H1 (cell line): ENCODE measurements around the gene ATP6V0E2. TPM values are rescaled to one million over a fixed set of nuclear protein-coding genes. Genes with fewer than 3 reads are reported as not detected.

ENCODE experiments used
- CHD1 ChIP-seq: IDR thresholded peaks from 2 replicates; pipeline ENCODE4 v1.6.1; 2012; ENCODE audit warnings: low read depth, low read length, improper control_type of control experiment
- KDM5A ChIP-seq: fragments of 200-600 bp; IDR thresholded peaks from 2 replicates; pipeline ENCODE4 v1.7.1; 2012; ENCODE audit warnings: mild to moderate bottlenecking, low read length, inconsistent platforms, mixed read lengths
- POU5F1 ChIP-seq: IDR thresholded peaks from 2 replicates; pipeline ENCODE4 v1.6.1; 2011; ENCODE audit warnings: low read depth, mild to moderate bottlenecking, low read length, moderate library complexity
- RBBP5 ChIP-seq: IDR thresholded peaks from 2 replicates; pipeline ENCODE4 v1.7.1; 2012; ENCODE audit warnings: low read depth, mild to moderate bottlenecking, inconsistent platforms, low read length, moderate library complexity, borderline replicate concordance
- SAP30 ChIP-seq: fragments of 300-600 bp; sonication (generic); IDR thresholded peaks from 2 replicates; pipeline ENCODE4 v1.7.1; 2012; ENCODE audit warnings: low read length, moderate library complexity, mild to moderate bottlenecking, inconsistent platforms; ENCODE audit not compliant: insufficient read depth, insufficient replicate concordance
- SP4 ChIP-seq: IDR thresholded peaks from 2 replicates; pipeline ENCODE4 v1.6.1; 2012; ENCODE audit warnings: low read length, inconsistent platforms
- SRF ChIP-seq: IDR thresholded peaks from 2 replicates; pipeline ENCODE4 v1.6.1; 2011; ENCODE audit warnings: mild to moderate bottlenecking, low read depth, low read length, moderate library complexity
- TCF12 ChIP-seq: IDR thresholded peaks from 2 replicates; pipeline ENCODE4 v1.6.1; 2011; ENCODE audit warnings: low read depth, mild to moderate bottlenecking, low read length
- polyA plus RNA-seq, 7 experiments: library from polyadenylated mRNA; depleted of rRNA in 3 of 7; stranded (reverse) in 5 of 7; unstranded in 2 of 7; fragments of >200 nt in 5 of 7; fragments of 200-250 nt in 2 of 7; gene quantifications; 1 replicate in 5 of 7; 2 replicates in 1 of 7; 4 replicates in 1 of 7; pipeline versions ENCODE4 v1.2.1 to v1.2.3, GENCODE V29; 2011 to 2013; ENCODE audit warnings: missing spikeins in 2 of 7, mixed read lengths in 2 of 7
- total RNA-seq: library from RNA; stranded (reverse); fragmentation: NEBNext Ultra II Directional; extraction: Animal tissue kit (Norgen Biotek cat#: 25700); gene quantifications from 2 replicates; pipeline ENCODE4 v1.2.1, GENCODE V29; 2021
- TF ChIP-seq, protein P1 (sequence below): IDR thresholded peaks from 2 replicates; pipeline ENCODE4 v1.6.1; 2012; ENCODE audit warnings: inconsistent platforms
- TF ChIP-seq, protein P2 (sequence below): IDR thresholded peaks from 2 replicates; pipeline ENCODE4 v1.6.1; 2012; ENCODE audit warnings: low read length, inconsistent platforms

The ATP6V0E2 gene
- total and polyA plus RNA-seq, 2 of the 8 experiments (the other 6 are each of a cell fraction or from before 2014, with no cell fraction given), result 26.1 to 47.9 TPM

DNA sequence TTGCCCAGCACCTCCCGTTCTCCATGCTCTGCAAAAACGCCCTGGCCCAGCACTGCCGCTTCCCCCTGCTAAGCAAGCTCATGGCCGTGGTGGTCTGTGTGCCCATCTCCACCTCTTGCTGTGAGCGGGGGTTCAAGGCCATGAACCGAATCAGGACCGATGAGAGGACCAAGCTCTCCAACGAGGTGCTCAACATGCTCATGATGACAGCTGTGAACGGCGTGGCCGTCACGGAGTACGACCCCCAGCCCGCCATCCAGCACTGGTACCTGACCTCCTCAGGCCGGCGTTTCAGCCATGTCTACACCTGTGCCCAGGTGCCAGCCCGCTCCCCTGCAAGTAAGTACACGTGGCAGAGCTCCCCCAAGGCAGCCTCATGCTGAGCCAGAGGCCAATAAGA, 11.6 kb upstream of the ATP6V0E2 start (continued):
- TF ChIP-seq CHD1 (no peak), SAP30 (no peak), POU5F1 (no peak), RBBP5 (no peak), SP4 (no peak), SRF (no peak), KDM5A (no peak), TCF12 (no peak)
- TF ChIP-seq, protein P1, sequence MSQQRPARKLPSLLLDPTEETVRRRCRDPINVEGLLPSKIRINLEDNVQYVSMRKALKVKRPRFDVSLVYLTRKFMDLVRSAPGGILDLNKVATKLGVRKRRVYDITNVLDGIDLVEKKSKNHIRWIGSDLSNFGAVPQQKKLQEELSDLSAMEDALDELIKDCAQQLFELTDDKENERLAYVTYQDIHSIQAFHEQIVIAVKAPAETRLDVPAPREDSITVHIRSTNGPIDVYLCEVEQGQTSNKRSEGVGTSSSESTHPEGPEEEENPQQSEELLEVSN, result no peak
- TF ChIP-seq, protein P2, sequence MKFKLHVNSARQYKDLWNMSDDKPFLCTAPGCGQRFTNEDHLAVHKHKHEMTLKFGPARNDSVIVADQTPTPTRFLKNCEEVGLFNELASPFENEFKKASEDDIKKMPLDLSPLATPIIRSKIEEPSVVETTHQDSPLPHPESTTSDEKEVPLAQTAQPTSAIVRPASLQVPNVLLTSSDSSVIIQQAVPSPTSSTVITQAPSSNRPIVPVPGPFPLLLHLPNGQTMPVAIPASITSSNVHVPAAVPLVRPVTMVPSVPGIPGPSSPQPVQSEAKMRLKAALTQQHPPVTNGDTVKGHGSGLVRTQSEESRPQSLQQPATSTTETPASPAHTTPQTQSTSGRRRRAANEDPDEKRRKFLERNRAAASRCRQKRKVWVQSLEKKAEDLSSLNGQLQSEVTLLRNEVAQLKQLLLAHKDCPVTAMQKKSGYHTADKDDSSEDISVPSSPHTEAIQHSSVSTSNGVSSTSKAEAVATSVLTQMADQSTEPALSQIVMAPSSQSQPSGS, result no peak
- TF ChIP-seq, all 59 proteins: peak for 0
